ENCODE results near the gene MRPL40.

Gene MRPL40

GRCh38 chr22:19432133-19432851, at the start of gene MRPL40:
Gene MRPL40 (plus strand): TSS chr22:19432545. CDS start chr22:19432555, 10 bp downstream.
- DNase-seq (ENCODE audit: low read depth in 4 of 4, low spot score in 1 of 4), result peak; percentile 80 to 93 (median 86)

GRCh38 chr22:19383292-19383691, 49.1 kb upstream of the MRPL40 start:
- DNase-seq (ENCODE audit: low read depth in 4 of 4, low spot score in 1 of 4), result no peak

- no peak for DNase-seq (ENCODE audit: low read depth in 4 of 4, low spot score in 1 of 4)
Observed at GRCh38 chr22:19385221-19385906, 47.0 kb upstream of the MRPL40 start.

GRCh38 chr22:19386248-19386647, 46.1 kb upstream of the MRPL40 start:
- no peak for DNase-seq (ENCODE audit: low read depth in 4 of 4, low spot score in 1 of 4)

- DNase-seq (ENCODE audit: low read depth in 4 of 4, low spot score in 1 of 4), result no peak
Observed at GRCh38 chr22:19387038-19387437, 45.3 kb upstream of the MRPL40 start.

GRCh38 chr22:19387575-19387974, 44.8 kb upstream of the MRPL40 start:
- DNase-seq (ENCODE audit: low read depth in 4 of 4, low spot score in 1 of 4), result no peak

- no peak for DNase-seq (ENCODE audit: low read depth in 4 of 4, low spot score in 1 of 4)
Observed at GRCh38 chr22:19393704-19394103, 38.6 kb upstream of the MRPL40 start.

- no peak for DNase-seq (ENCODE audit: low read depth in 4 of 4, low spot score in 1 of 4)
Observed at GRCh38 chr22:19394274-19395050, 37.9 kb upstream of the MRPL40 start.

GRCh38 chr22:19395276-19395675, 37.1 kb upstream of the MRPL40 start:
- no peak for DNase-seq (ENCODE audit: low read depth in 4 of 4, low spot score in 1 of 4)

DNA sequence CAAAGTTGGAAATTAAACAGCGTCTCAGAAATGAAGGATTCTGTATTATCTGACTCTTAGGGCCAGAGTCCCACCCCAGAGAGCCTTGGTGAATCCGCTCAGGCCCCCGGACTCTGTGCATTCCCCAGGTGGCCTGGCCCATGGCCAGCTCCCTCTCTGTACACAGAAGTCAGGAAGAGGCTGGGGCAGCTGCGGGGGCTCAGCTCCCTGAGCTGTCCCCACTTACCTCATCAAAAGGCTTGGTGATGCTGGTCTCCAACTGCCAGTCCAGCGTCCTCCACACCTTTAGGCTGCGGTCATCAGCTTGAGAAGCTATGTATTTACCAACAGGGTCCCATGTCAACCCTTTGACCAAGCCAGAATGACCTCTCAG, 35.8 kb upstream of the MRPL40 start:
- no peak for DNase-seq (ENCODE audit: low read depth in 4 of 4, low spot score in 1 of 4)

DNA sequence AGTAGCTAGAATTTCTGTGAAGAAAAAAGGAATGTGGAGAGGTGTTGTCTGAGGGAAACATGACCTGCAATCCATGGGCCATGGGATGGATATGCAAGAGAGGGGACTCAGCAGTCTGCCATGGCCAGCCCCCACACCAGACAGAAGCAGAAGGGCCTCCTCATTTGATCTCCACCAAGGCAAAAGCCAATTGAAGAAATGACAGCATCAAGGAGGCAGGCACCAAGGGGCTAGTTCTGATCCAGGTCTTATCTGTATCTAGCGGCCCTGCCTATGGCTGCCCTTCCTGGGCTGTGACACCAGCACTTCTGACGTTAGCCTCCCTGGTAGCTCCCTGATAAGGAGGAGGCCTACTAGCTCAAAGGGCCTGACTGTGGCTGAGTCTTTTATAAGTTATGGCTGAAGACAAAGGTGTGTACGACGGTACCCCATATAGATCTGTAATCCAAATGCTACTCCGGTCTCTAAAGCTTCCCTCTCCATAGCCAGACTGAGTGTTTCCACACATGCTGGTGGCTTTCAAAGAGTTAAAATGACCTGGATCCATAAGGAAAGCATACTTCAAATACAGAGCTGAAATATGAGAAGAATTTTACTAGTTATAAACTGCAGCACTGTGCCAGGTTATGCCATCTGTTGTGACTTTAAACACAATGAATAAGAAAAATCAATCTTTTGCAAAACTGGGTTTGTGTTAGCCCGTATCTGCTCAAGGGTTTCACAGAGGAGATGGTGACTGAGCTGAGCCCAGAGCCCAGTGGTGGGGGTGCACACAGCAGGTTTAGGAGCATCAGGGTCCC, 35.2 kb upstream of the MRPL40 start:
- no peak for DNase-seq (ENCODE audit: low read depth in 4 of 4, low spot score in 1 of 4)

DNA sequence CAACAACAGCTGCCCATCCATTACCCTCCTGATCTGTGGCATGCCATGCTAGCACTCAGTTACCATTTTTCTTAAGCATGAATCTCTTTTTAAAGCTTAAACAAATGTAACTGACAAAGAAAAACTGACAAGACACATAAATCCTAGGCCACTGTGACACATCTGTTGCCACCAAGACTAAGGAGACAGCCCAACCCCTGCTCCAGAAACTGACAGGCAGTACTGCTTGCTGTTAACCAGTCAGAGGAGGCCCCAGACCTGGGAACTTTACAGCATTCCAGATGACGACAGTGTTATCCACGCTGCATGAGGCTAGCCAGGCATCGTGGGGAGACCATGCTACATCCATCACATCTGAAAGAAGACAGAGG, 34.6 kb upstream of the MRPL40 start:
- no peak for DNase-seq (ENCODE audit: low read depth in 4 of 4, low spot score in 1 of 4)

GRCh38 chr22:19398206-19398605, 34.1 kb upstream of the MRPL40 start:
- no peak for DNase-seq (ENCODE audit: low read depth in 4 of 4, low spot score in 1 of 4)

GRCh38 chr22:19398652-19399051, 33.7 kb upstream of the MRPL40 start:
- DNase-seq (ENCODE audit: low read depth in 4 of 4, low spot score in 1 of 4), result no peak

GRCh38 chr22:19400881-19401280, 31.5 kb upstream of the MRPL40 start:
- DNase-seq (ENCODE audit: low read depth in 4 of 4, low spot score in 1 of 4), result no peak

DNA sequence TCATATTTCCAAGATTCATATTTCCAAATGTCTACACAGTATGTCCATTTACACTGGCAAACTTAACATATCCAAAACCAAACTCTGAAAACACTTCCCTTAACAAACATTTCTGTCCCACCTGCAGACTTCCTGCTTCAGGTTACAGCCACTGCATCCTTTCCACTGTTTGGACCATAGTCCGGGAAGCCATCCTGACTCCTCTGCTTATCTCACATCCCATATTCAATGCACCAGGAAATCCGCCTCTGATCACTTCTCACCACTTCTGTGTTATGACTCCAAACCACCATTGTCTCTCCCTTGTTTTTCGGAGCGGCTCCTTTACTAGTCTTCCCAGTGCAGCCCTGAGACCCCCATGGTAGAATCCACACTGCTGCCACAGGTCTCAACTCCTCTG, 30.9 kb upstream of the MRPL40 start:
- DNase-seq (ENCODE audit: low read depth in 4 of 4, low spot score in 1 of 4), result no peak

DNA sequence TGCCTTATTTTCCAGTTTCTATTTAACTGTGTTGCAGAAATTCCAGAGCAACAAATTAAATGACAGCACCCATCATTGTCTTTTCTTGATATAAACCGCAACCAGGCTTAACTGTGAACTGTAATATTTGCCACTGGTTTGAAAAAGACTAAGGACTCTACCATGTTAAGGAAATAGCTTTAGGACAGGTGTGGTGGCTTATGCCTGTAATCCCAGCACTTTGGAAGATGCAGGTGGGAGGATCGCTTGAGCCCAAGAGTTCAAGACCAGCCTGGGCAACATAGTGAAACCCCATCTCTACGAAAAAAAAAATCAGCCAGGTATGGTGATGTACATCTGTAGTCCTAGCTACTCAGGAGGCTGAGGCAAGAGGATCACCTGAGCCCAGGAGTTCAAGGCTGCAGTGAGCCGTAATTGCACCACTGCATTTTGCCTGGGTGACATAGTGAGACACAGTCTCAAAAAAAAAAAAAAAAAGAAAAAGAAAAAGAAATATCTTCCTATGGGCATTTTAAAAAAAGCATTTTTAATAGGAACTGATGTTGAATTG, 29.6 kb upstream of the MRPL40 start:
- DNase-seq (ENCODE audit: low read depth in 4 of 4, low spot score in 1 of 4), result no peak

GRCh38 chr22:19404676-19405075, 27.7 kb upstream of the MRPL40 start:
- no peak for DNase-seq (ENCODE audit: low read depth in 4 of 4, low spot score in 1 of 4)

DNA sequence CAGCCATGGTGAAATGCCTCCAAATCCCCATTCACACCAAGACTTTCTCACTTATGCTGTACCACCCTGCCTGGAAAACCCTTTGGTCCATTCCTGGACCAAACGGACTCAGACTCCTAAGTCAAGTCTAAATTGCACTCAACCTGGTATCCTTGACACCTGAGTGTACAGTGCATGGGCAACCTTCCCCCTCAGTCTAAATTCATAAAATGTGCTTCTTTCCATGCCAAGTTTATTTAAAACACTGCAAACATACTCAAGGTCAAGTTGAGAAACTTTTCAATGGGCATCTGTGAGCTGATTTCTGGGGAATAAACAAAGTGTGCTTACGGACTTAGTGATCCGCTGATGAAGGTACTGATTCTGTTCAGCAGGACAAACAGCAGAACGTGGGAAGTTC, 27.2 kb upstream of the MRPL40 start:
- DNase-seq (ENCODE audit: low read depth in 4 of 4, low spot score in 1 of 4), result no peak

DNA sequence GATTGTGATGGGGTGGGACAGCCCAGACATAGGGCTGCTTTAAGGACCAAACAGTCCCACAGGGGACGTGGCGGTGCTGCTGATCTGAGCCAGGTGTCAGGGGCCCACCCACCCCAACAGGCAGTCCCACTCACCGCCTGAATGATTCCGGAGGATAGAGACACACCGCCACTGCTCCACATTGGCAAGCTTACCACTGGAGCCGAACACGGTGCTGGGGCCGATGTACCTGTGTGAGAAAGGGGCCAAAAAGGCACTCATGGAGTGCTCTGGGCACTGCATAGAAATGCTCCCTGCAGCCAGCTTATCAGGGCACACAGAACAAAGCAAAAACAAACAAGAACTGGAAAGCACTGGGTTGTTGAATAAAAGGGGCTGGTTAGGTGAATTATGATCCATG, 26.7 kb upstream of the MRPL40 start:
- no peak for DNase-seq (ENCODE audit: low read depth in 4 of 4, low spot score in 1 of 4)

- no peak for DNase-seq (ENCODE audit: low read depth in 4 of 4, low spot score in 1 of 4)
Observed at GRCh38 chr22:19406281-19406811, 26.0 kb upstream of the MRPL40 start.
